Gastrocnemius medialis (tissue), 4 donors: ENCODE measurements around the gene CDC14A.

Experiments
- CTCF ChIP-seq, 5 experiments: fragments of 450-650 bp in 3 of 5; fragments of 200-600 bp in 2 of 5; sonication (generic) in 2 of 5; IDR thresholded peaks in 4 of 5; conservative IDR thresholded peaks in 1 of 5; 1 replicate in 4 of 5; 2 replicates in 1 of 5; pipeline ENCODE4 v1.5.1; 2016 to 2019; ENCODE audit warnings: antibody characterized with exemption in 5 of 5, mild to moderate bottlenecking in 3 of 5, moderate library complexity in 3 of 5
- POLR2A ChIP-seq, 2 donors: fragments of 450-650 bp; IDR thresholded peaks; one replicate each; pipeline ENCODE4 v1.6.1; 2017; ENCODE audit warnings: antibody characterized with exemption in 2 of 2, mild to moderate bottlenecking in 2 of 2, moderate library complexity in 2 of 2

GRCh38 chr1:100518023-100518422 is 165.7 kb downstream of the CDC14A start:
- TF ChIP-seq POLR2A (IDR thresholded peaks at IDR 0.05) (no peak), CTCF (IDR thresholded peaks at IDR 0.05 in 4 of 5, conservative IDR thresholded peaks at IDR 0.05 in 1 of 5) (no peak)
